HS-5 (cell line): Measurements from ENCODE around the gene POLG2.
"Not testable (repeated sequence)": the region's sequence is repeated elsewhere in the genome, so short reads cannot be mapped to it uniquely, and the experiment has no call there.

Experiments used
- DNase-seq: peaks from one replicate; pipeline ENCODE4 v3.0.0-alpha.2; 2012; ENCODE audit warnings: low read depth

Gene POLG2

DNA sequence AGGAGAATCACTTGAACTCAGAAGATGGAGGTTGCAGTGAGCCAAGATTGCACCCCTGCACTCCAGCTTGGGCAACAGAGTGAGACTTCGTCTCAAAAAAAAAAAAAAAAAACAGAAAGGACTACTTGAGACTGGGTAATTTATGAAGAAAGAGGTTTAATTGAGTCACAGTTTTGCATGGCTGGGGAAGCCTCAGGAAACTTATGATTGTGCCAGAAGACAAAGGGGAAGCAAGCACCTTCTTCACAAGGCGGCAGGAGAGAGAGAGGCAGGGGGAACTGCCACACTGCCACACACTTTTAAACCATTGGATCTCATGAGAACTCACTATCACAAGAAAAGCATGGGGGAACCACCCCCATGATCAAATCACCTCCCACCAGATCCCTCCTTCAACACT lies 56.9 kb downstream of the POLG2 start:
- no peak for DNase-seq

DNA sequence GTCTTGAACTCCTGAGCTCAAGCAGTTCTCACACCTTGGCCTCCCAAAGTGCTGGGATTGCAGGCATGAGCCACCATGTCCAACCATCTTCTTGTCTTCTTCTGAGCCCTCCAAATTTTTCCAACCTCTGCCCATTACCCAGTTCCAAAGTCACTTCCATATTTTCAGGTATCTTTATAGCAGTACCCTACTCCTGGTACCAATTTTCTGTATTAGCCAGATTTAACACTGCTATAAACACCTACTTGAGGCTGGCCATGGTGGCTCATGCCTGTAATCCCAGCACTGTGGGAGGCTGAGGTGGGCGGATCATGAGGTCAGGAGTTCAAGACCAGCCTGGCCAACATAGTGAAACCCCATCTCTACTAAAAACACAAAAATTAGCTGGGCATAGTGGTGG lies 57.3 kb downstream of the POLG2 start:
- not testable (repeated sequence) for DNase-seq

DNA sequence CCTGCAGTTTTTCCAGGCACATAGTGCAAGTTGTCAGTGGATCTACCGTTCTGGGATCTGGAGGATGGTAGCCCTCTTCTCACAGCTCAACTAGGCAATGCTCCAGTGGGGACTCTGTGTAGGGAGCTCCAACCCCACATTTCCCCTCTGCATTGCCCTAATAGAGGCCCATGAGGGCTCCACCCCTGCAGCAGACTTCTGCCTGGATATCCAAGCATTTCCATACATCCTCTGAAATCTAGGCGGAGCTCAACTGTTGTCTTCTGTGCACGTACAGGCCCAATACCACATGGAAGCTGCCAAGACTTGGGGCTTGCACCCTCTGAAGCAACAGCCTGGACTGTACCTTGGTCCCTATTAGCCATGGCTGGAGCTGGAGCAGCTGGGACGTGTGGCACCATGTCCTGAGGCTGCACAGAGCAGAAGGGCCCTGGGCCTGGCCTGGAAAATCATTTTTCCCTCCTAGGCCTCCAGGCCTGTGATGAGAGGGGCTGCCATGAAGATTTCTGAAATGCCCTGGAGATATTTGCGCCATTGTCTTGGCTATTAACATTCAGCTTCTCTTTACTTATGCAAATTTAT lies 58.8 kb downstream of the POLG2 start:
- no peak for DNase-seq

DNA sequence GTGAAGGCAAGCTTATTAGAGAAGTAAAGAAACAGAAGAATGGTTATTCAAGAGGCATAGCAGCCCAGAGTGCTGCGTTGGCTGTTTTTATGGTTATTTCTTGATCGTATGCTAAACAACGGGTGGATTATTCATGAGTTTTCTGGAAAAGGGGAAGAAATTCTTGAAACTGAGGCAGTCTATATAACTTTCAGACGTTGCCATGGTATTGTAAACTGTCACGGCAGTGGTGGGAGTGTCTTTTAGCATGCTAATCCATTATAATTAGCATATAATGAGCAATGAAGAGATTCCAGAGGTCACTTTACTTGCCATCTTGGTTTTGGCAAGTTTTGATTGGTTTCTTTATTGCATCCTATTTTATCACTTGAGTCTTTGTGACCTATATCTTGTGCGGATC lies 65.3 kb downstream of the POLG2 start:
- DNase-seq: no peak

DNA sequence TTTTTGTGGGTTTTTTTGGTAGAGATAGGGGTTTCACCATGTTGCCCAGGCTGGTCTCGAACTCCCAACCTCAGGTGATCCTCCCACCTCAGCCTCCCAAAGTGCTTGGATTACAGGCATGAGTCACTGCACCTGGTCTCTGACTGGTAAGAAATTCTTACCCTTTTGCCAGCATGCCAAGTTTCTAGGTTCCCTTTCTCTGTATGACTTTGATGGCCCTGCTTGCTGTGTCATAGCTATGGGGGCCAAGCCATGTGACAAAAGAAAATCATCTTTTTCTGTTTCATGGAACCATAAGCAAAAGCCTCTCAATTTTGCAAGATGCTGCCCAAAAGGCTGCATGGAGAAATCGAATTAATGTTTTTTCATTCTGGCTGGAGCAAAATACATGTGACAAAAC lies 66.8 kb downstream of the POLG2 start:
- DNase-seq: not testable (repeated sequence)

DNA sequence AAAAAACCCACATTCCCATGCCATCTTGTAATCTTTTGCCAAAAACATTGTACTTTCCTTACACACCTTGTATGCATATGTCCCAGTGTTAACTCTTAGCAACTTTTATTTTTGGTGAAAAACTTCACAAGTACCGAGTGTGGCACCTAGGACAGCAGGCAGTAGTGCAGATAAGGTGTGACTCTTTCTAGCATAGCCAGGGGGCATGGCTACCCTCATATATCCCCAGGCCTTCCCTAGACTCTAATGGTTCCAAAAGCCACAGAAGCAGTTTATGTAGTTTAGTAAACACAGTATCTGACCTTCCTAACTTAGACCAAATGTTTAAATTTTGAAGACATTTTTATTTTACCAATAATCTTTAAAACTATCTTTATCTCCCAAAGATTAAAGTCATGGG lies 68.4 kb downstream of the POLG2 start:
- no peak for DNase-seq
